Activated B cell treated with CpG ODN at 0.5 μM for 24 hours (primary cell): ENCODE measurements around the gene TAAR6. TPM values are rescaled to one million over a fixed set of nuclear protein-coding genes. Genes with fewer than 3 reads are reported as not detected.
"Not testable (repeated sequence)": the region's sequence is repeated elsewhere in the genome, so short reads cannot be mapped to it uniquely, and the experiment has no call there.

Experiments
- ATAC-seq: fragments of 200-7000 bp; cut with Tn5 transposase; one replicate; pipeline ENCODE4 v1.10.0; 2021; ENCODE audit warnings: low read depth, mild to moderate bottlenecking, moderate library complexity
- CTCF ChIA-PET: fragments of 350-600 bp; sonication (Branson Sonifier 250); formaldehyde crosslinking; loops from one replicate; lab custom pipeline; 2021; ENCODE audit warnings: antibody characterized with exemption; lab: Charles Lee
- POLR2A ChIA-PET: fragments of 350-600 bp; sonication (Branson Sonifier 250); formaldehyde crosslinking; loops from one replicate; lab custom pipeline; 2021; ENCODE audit warnings: antibody characterized with exemption; lab: Charles Lee
- DNase-seq: peaks from one replicate; pipeline ENCODE4 v3.0.0; 2022
- H3K27ac Mint-ChIP-seq: one replicate; pipeline ENCODE4 v1.8.0; 2020; ENCODE audit warnings: mixed read lengths
- H3K27me3 Mint-ChIP-seq: one replicate; pipeline ENCODE4 v1.8.0; 2021; ENCODE audit warnings: mixed read lengths
- H3K36me3 Mint-ChIP-seq: one replicate; pipeline ENCODE4 v1.8.0; 2021; ENCODE audit warnings: low read depth, mixed read lengths
- H3K4me1 Mint-ChIP-seq: one replicate; pipeline ENCODE4 v1.8.0; 2021; ENCODE audit warnings: mixed read lengths
- H3K4me3 Mint-ChIP-seq: one replicate; pipeline ENCODE4 v1.8.0; 2020; ENCODE audit warnings: mild to moderate bottlenecking, mixed read lengths
- H3K9me3 Mint-ChIP-seq: one replicate; pipeline ENCODE4 v1.8.0; 2020; ENCODE audit warnings: mixed read lengths
- CTCF ChIP-seq: fragments of 200-600 bp; IDR thresholded peaks from one replicate; pipeline ENCODE4 v1.8.0; 2022; ENCODE audit warnings: antibody characterized with exemption, mild to moderate bottlenecking
- intact Hi-C: fragments of 100-400 bp; cut with micrococcal nuclease; formaldehyde crosslinking; loops from one replicate; pipeline ENCODE4 v1.15.1; 2024
- total RNA-seq: library from RNA; stranded (reverse); gene quantifications from 2 replicates; pipeline ENCODE4 v1.2.3, GENCODE V29; 2022

Gene TAAR6
- total RNA-seq, 1 donor from 2014 or later, result not detected

- ChIA-PET CTCF (interaction anchor here (1.2 kb wide), 1 partner anchor 9 kb away, joined by 3 read pairs; no protein-coding TSS in a partner anchor), POLR2A (no interaction called here)
- no peak for DNase-seq
- Mint-ChIP-seq H3K4me1 (no peaks in the 10 kb centered on the region), H3K4me3 (no peak overlapping the region), H3K27ac (no peak overlapping the region), H3K27me3 (peaks cover 16% of the 10 kb centered on the region), H3K36me3 (no peaks in the 10 kb centered on the region), H3K9me3 (no peaks in the 10 kb centered on the region)
- intact Hi-C loops, result no loop called here
- TF ChIP-seq CTCF, result no peak
- no peak for ATAC-seq
Measured at GRCh38 chr6:132596201-132596600, 26.1 kb downstream of the TAAR6 start.

GRCh38 chr6:132598473-132598872 lies 28.4 kb downstream of the TAAR6 start:
- no peak for DNase-seq
- no peak overlapping the region for H3K27ac Mint-ChIP-seq
- TF ChIP-seq CTCF, result no peak
- intact Hi-C loops, result no loop called here
- H3K9me3 Mint-ChIP-seq, result no peaks in the 10 kb centered on the region
- POLR2A ChIA-PET, result no interaction called here
- H3K36me3 Mint-ChIP-seq, result no peaks in the 10 kb centered on the region
- peak; percentile 25 for ATAC-seq
- H3K27me3 Mint-ChIP-seq, result peaks cover 16% of the 10 kb centered on the region
- H3K4me1 Mint-ChIP-seq, result no peaks in the 10 kb centered on the region
- CTCF ChIA-PET, result interaction anchor here (1.0 kb wide), 1 partner anchor 13 kb away, joined by 3 read pairs; no protein-coding TSS in a partner anchor
- H3K4me3 Mint-ChIP-seq, result no peak overlapping the region

GRCh38 chr6:132600900-132601299 lies 30.8 kb downstream of the TAAR6 start:
- peaks cover 14% of the 10 kb centered on the region for H3K27me3 Mint-ChIP-seq
- H3K4me3 Mint-ChIP-seq, H3K27ac Mint-ChIP-seq, H3K4me1 Mint-ChIP-seq, H3K36me3 Mint-ChIP-seq, POLR2A ChIA-PET, intact Hi-C loops, CTCF ChIA-PET, DNase-seq, H3K9me3 Mint-ChIP-seq, ATAC-seq: not testable (repeated sequence)

GRCh38 chr6:132604635-132605152 lies 34.6 kb downstream of the TAAR6 start:
- POLR2A ChIA-PET, result no interaction called here
- H3K4me1 Mint-ChIP-seq, result no peaks in the 10 kb centered on the region

GRCh38 chr6:132607544-132608233 lies 37.6 kb downstream of the TAAR6 start:
- Mint-ChIP-seq H3K27me3 (peaks cover 1% of the 10 kb centered on the region), H3K36me3 (no peaks in the 10 kb centered on the region), H3K4me1 (peaks cover 5% of the 10 kb centered on the region), H3K27ac (no peak overlapping the region), H3K9me3 (no peaks in the 10 kb centered on the region), H3K4me3 (no peak overlapping the region)
- ChIA-PET CTCF (no interaction called here), POLR2A (no interaction called here)
- TF ChIP-seq CTCF, result no peak
- ATAC-seq (no peak), DNase-seq (no peak)
- intact Hi-C loops, result no loop called here

More at GRCh38 chr6:132604635-132605152, 34.6 kb downstream of the TAAR6 start:
- no peak for ATAC-seq
- DNase-seq, result no peak
- no peaks in the 10 kb centered on the region for H3K9me3 Mint-ChIP-seq
- H3K4me3 Mint-ChIP-seq, result no peak overlapping the region
- no peak for TF ChIP-seq CTCF
- H3K36me3 Mint-ChIP-seq, result no peaks in the 10 kb centered on the region
- peaks cover 6% of the 10 kb centered on the region for H3K27me3 Mint-ChIP-seq
- H3K27ac Mint-ChIP-seq, result no peak overlapping the region
- CTCF ChIA-PET, result interaction anchor here (1.1 kb wide), 1 partner anchor 8 kb away, joined by 3 read pairs; no protein-coding TSS in a partner anchor
- intact Hi-C loops, result no loop called here
